Common myeloid progenitor, CD34-positive (primary cell): ENCODE results near the gene PCDH9.

Experiments used
- CTCF ChIA-PET: fragments of 350-600 bp; sonication (Branson Sonifier 250); formaldehyde crosslinking; loops from one replicate; lab custom pipeline; 2021; ENCODE audit warnings: antibody characterized with exemption; lab: Charles Lee
- POLR2A ChIA-PET: fragments of 350-600 bp; sonication (Branson Sonifier 250); formaldehyde crosslinking; loops from one replicate; lab custom pipeline; 2021; ENCODE audit warnings: antibody characterized with exemption; lab: Charles Lee
- DNase-seq, 3 donors: peaks; one replicate each; pipeline versions ENCODE4 v3.0.0 to v3.0.0-alpha.2; 2013
- H3K27ac ChIP-seq, 2 experiments: 1 replicate in 1 of 2; 2 replicates in 1 of 2; pipeline ENCODE4 v1.7.0; 2013; ENCODE audit warnings: inconsistent platforms in 2 of 2, low read length in 2 of 2, mild to moderate bottlenecking in 2 of 2, low read depth in 1 of 2, moderate library complexity in 1 of 2; ENCODE audit not compliant: severe bottlenecking in 2 of 2, insufficient read depth in 1 of 2, poor library complexity in 1 of 2
- H3K27me3 ChIP-seq, 5 experiments: replicated peaks in 2 of 5; 1 replicate in 3 of 5; 2 replicates in 2 of 5; pipeline versions ENCODE4 v1.6.1 to v1.7.0; 2013; ENCODE audit warnings: low read length in 4 of 5, mild to moderate bottlenecking in 2 of 5, moderate library complexity in 2 of 5, inconsistent platforms in 1 of 5; ENCODE audit not compliant: insufficient read depth in 5 of 5, control insufficient read depth in 4 of 5
- H3K36me3 ChIP-seq, 4 experiments: 1 replicate in 2 of 4; 2 replicates in 2 of 4; pipeline versions ENCODE4 v1.6.1 to v1.7.0; 2013; ENCODE audit warnings: low read length in 3 of 4, control low read depth in 1 of 4, mild to moderate bottlenecking in 1 of 4; ENCODE audit not compliant: control insufficient read depth in 4 of 4, insufficient read depth in 4 of 4
- H3K4me1 ChIP-seq, 4 experiments: 1 replicate in 3 of 4; 2 replicates in 1 of 4; pipeline versions ENCODE4 v1.6.1 to v1.7.1; 2013; ENCODE audit warnings: low read length in 3 of 4, mild to moderate bottlenecking in 3 of 4, control low read depth in 1 of 4, inconsistent platforms in 1 of 4, moderate library complexity in 1 of 4; ENCODE audit not compliant: control insufficient read depth in 4 of 4, insufficient read depth in 4 of 4; ENCODE audit errors: control extremely low read depth in 1 of 4
- H3K4me3 ChIP-seq, 7 experiments: 1 replicate in 4 of 7; 2 replicates in 3 of 7; pipeline versions ENCODE4 v1.5.1 to v1.7.0; 2013; ENCODE audit warnings: mild to moderate bottlenecking in 7 of 7, low read length in 6 of 7, moderate library complexity in 6 of 7, inconsistent platforms in 2 of 7, low read depth in 2 of 7, control low read depth in 1 of 7; ENCODE audit not compliant: insufficient read depth in 4 of 7, control insufficient read depth in 1 of 7; ENCODE audit errors: extremely low read depth in 1 of 7
- H3K9me3 ChIP-seq, 5 experiments: 1 replicate in 4 of 5; 2 replicates in 1 of 5; pipeline versions ENCODE4 v1.6.1 to v1.7.1; 2013; ENCODE audit warnings: low read length in 4 of 5, mild to moderate bottlenecking in 2 of 5, inconsistent platforms in 1 of 5, low read depth in 1 of 5, moderate library complexity in 1 of 5; ENCODE audit not compliant: control insufficient read depth in 4 of 5, insufficient read depth in 2 of 5; ENCODE audit errors: control extremely low read depth in 1 of 5
- WGBS: methylation state at CpG from one replicate; pipeline ENCODE4 v1.1.5; 2013; ENCODE audit not compliant: insufficient coverage; 5-methylcytosine and 5-hydroxymethylcytosine counted together

The PCDH9 gene

GRCh38 chr13:67168384-67168783, 61.8 kb downstream of the PCDH9 start:
- Histone ChIP-seq H3K27me3 (no peaks in the 10 kb centered on the region), H3K9me3 (no peaks in the 10 kb centered on the region), H3K4me1 (no peaks in the 10 kb centered on the region), H3K4me3 (no peak overlapping the region), H3K27ac (no peak overlapping the region), H3K36me3 (no peaks in the 10 kb centered on the region)
- CTCF ChIA-PET = no interaction called here
- POLR2A ChIA-PET = no interaction called here
- DNase-seq = no peak
- 50% methylated on average over 2 of the region's 2 CpGs for WGBS

DNA sequence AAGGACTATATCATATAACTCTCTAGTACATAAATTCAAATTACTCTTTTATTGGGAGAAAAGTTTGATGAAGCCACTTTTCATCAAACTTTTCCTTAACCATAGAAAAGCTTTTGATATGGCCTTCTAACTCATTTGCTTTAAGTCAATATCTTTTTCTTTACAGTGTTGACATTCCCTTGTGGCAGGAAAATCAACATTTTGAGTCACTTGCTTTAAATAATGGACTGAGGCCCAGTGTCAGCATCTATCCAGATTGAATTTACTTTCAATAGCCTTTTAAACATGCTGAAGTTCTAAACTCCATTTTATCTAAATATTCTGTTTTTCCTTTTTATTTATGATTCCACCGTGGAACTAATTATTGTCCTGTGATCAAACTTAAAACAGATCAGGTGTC, 62.7 kb downstream of the PCDH9 start:
- Histone ChIP-seq H3K27me3 (no peaks in the 10 kb centered on the region), H3K4me3 (no peak overlapping the region), H3K9me3 (no peaks in the 10 kb centered on the region), H3K4me1 (no peaks in the 10 kb centered on the region), H3K36me3 (no peaks in the 10 kb centered on the region), H3K27ac (no peak overlapping the region)
- CTCF ChIA-PET = no interaction called here
- no CpG with 5 or more reads among the region's 1 CpG for WGBS
- POLR2A ChIA-PET = no interaction called here
- DNase-seq = no peak

- no peak overlapping the region for H3K27ac ChIP-seq
- no peak overlapping the region for H3K4me3 ChIP-seq
- DNase-seq = no peak
- POLR2A ChIA-PET = no interaction called here
- CTCF ChIA-PET = no interaction called here
- WGBS = 94% methylated on average over 3 of the region's 3 CpGs
- H3K9me3 ChIP-seq = no peaks in the 10 kb centered on the region
- no peaks in the 10 kb centered on the region for H3K27me3 ChIP-seq
- H3K36me3 ChIP-seq = no peaks in the 10 kb centered on the region
- H3K4me1 ChIP-seq = no peaks in the 10 kb centered on the region
Observed at GRCh38 chr13:67161176-67161575, 69.0 kb downstream of the PCDH9 start.

- no peak overlapping the region for H3K27ac ChIP-seq
- H3K9me3 ChIP-seq = no peaks in the 10 kb centered on the region
- no peaks in the 10 kb centered on the region for H3K36me3 ChIP-seq
- ChIA-PET CTCF (no interaction called here), POLR2A (no interaction called here)
- H3K4me3 ChIP-seq = no peak overlapping the region
- DNase-seq = no peak
- H3K27me3 ChIP-seq = no peaks in the 10 kb centered on the region
- H3K4me1 ChIP-seq = no peaks in the 10 kb centered on the region
- 96% methylated on average over 4 of the region's 5 CpGs for WGBS
Observed at GRCh38 chr13:67158903-67159302, 71.2 kb downstream of the PCDH9 start.

DNA sequence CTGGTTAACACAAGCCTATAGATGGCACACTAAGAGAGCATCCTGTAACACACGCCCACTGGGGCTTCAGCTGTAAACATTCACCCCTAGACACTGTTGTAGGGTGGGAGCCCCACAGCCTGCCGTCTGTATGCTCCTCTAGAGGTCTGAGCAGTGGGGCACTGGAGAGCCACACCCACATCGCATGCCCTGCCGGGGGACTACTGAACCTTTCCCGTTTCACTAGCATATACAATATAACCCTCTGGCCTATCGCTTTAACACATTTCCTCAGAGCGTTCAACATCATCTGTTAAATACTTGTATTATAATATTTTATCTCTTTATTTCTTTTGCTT, 73.4 kb downstream of the PCDH9 start:
- Histone ChIP-seq H3K9me3 (no peaks in the 10 kb centered on the region), H3K36me3 (no peaks in the 10 kb centered on the region), H3K4me3 (no peak overlapping the region), H3K4me1 (no peaks in the 10 kb centered on the region), H3K27ac (no peak overlapping the region), H3K27me3 (no peaks in the 10 kb centered on the region)
- ChIA-PET CTCF (interaction anchor here (0.8 kb wide), 1 partner anchor 77 kb away, joined by 3 read pairs; no protein-coding TSS in a partner anchor), POLR2A (no interaction called here)
- no peak for DNase-seq
- 100% methylated on average over 1 of the region's 7 CpGs for WGBS

DNA sequence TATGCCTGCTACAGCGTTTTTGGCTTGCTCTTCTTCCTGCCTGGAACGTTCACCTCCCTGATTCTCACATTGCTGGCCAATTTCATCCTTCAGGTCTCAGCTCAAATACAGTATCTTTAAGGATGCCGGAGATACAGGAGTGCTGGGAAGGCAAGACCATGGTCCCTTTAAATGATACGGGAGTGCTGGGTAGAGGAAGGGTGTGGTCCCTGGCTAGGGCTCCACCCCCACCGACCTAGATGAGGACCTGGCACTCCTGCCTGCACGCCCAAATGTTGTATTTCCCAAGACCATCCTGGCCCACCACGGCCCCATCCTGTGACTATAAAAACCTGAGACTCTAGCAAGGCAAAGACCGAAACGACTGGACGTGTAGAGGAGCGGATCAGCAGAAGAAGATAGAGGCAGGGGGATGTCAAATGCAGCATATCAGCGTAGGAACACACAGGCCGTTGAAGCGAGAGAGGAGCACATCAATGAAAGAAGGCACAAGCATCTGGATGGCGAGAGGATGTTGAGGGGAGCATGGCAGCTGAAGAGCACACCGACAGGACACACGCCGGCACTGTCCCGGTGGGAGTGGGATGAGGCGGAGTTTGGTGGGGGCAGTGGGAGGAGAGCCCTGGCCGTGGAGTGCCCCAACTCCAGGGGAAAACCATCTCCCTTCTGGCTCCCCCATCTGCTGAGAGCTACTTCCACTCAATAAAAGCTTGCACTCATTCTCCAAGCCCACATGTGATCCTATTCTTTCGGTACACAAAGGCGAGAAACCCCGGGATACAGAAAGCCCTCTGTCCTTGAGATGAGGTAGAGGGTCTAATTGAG, 74.0 kb downstream of the PCDH9 start:
- H3K4me3 ChIP-seq = no peak overlapping the region
- H3K27ac ChIP-seq = no peak overlapping the region
- no peaks in the 10 kb centered on the region for H3K36me3 ChIP-seq
- no peaks in the 10 kb centered on the region for H3K4me1 ChIP-seq
- H3K27me3 ChIP-seq = no peaks in the 10 kb centered on the region
- ChIA-PET POLR2A (no interaction called here), CTCF (no interaction called here)
- H3K9me3 ChIP-seq = no peaks in the 10 kb centered on the region
- 96% methylated on average over 14 of the region's 24 CpGs for WGBS
- no peak for DNase-seq

GRCh38 chr13:67152085-67152484, 78.1 kb downstream of the PCDH9 start:
- Histone ChIP-seq H3K4me3 (no peak overlapping the region), H3K27me3 (no peaks in the 10 kb centered on the region), H3K9me3 (no peaks in the 10 kb centered on the region), H3K36me3 (no peaks in the 10 kb centered on the region), H3K4me1 (peaks cover 0 to 9% (median 2%) of the 10 kb centered on the region in 4 experiments), H3K27ac (no peak overlapping the region)
- POLR2A ChIA-PET = no interaction called here
- CTCF ChIA-PET = interaction anchor here (1.8 kb wide), 1 partner anchor 70 kb away, joined by 5 read pairs; no protein-coding TSS in a partner anchor
- no peak for DNase-seq
- WGBS = 100% methylated on average over 2 of the region's 2 CpGs
